Fibroblast of skin of scalp (primary cell): ENCODE results near the gene KCTD2.

ENCODE experiments used
- DNase-seq: peaks from one replicate; pipeline ENCODE4 v3.0.0-alpha.2; 2013

KCTD2 gene

GRCh38 chr17:75077496-75078283 lies 30.7 kb downstream of the KCTD2 start:
- peak; percentile 30 for DNase-seq

- DNase-seq: peak; percentile 89
Measured at GRCh38 chr17:75078284-75079022, 31.4 kb downstream of the KCTD2 start.

- no peak for DNase-seq
Measured at GRCh38 chr17:75079023-75079373, 32.0 kb downstream of the KCTD2 start.

GRCh38 chr17:75081611-75082540 lies 34.9 kb downstream of the KCTD2 start:
- DNase-seq: no peak

GRCh38 chr17:75082683-75083082 lies 35.7 kb downstream of the KCTD2 start:
- no peak for DNase-seq

GRCh38 chr17:75084039-75084660 lies 37.1 kb downstream of the KCTD2 start:
- peak; percentile 43 for DNase-seq

GRCh38 chr17:75086496-75087181 lies 39.6 kb downstream of the KCTD2 start:
- no peak for DNase-seq

GRCh38 chr17:75087182-75087557 lies 40.1 kb downstream of the KCTD2 start:
- DNase-seq: no peak

- peak; percentile 85 for DNase-seq
Measured at GRCh38 chr17:75087558-75088453, 40.8 kb downstream of the KCTD2 start, which contains the start of gene SLC16A5. Gene SLC16A5, plus strand, starts transcription at chr17:75087954. Its CDS starts 5,683 bp downstream, at chr17:75093637.

- no peak for DNase-seq
Measured at GRCh38 chr17:75088465-75089417, 41.7 kb downstream of the KCTD2 start.

GRCh38 chr17:75090871-75091854 lies 44.1 kb downstream of the KCTD2 start:
- no peak for DNase-seq

GRCh38 chr17:75091855-75092327 lies 44.9 kb downstream of the KCTD2 start:
- DNase-seq: no peak

- DNase-seq: peak; percentile 46
Measured at GRCh38 chr17:75093548-75094158, 46.6 kb downstream of the KCTD2 start.

- no peak for DNase-seq
Measured at GRCh38 chr17:75094871-75095399, 47.9 kb downstream of the KCTD2 start.

- peak; percentile 72 for DNase-seq
Measured at GRCh38 chr17:75096082-75096625, 49.1 kb downstream of the KCTD2 start.

GRCh38 chr17:75097865-75098264 lies 50.8 kb downstream of the KCTD2 start:
- no peak for DNase-seq

GRCh38 chr17:75098861-75099260 lies 51.8 kb downstream of the KCTD2 start:
- DNase-seq: no peak
